B cell (primary cell): Measurements from ENCODE around the gene CASK. TPM values are rescaled to one million over a fixed set of nuclear protein-coding genes. Genes with fewer than 3 reads are reported as not detected.

Source experiments
- ATAC-seq: fragments of 200-7000 bp; cut with Tn5 transposase; one replicate; pipeline ENCODE4 v1.10.0; 2021; ENCODE audit warnings: low read depth, mild to moderate bottlenecking, moderate number of reproducible peaks, moderate library complexity
- CTCF ChIA-PET: fragments of 350-600 bp; sonication (Branson Sonifier 250); formaldehyde crosslinking; loops from one replicate; lab custom pipeline; 2021; ENCODE audit warnings: antibody characterized with exemption, inconsistent platforms; lab: Charles Lee
- POLR2A ChIA-PET: fragments of 350-600 bp; sonication (Branson Sonifier 250); formaldehyde crosslinking; loops from one replicate; lab custom pipeline; 2021; ENCODE audit warnings: antibody characterized with exemption; lab: Charles Lee
- DNase-seq: peaks from one replicate; pipeline ENCODE4 v3.0.0; 2013
- H2AFZ ChIP-seq: 2 replicates; pipeline ENCODE4 v1.6.1; 2012; ENCODE audit warnings: mild to moderate bottlenecking, low read depth, low read length; ENCODE audit not compliant: insufficient read depth, poor library complexity, severe bottlenecking
- H3K27ac ChIP-seq, 2 donors: 1 replicate in 1 of 2; 2 replicates in 1 of 2; pipeline ENCODE4 v1.5.1; 2012 to 2013; ENCODE audit warnings: low read length in 2 of 2, mild to moderate bottlenecking in 2 of 2, moderate library complexity in 1 of 2
- H3K27me3 ChIP-seq, 4 experiments: fragments of 200-600 bp in 1 of 4; sonication (generic) in 1 of 4; replicated peaks in 1 of 4; 1 replicate in 2 of 4; 2 replicates in 2 of 4; pipeline versions ENCODE4 v1.6.1 to v1.7.0; 2013 to 2016; ENCODE audit warnings: low read length in 3 of 4, mild to moderate bottlenecking in 2 of 4, mixed read lengths in 1 of 4, moderate library complexity in 1 of 4; ENCODE audit not compliant: insufficient read depth in 4 of 4, control insufficient read depth in 3 of 4; ENCODE audit errors: control extremely low read depth in 1 of 4
- H3K36me3 ChIP-seq, 2 experiments: replicated peaks in 1 of 2; 1 replicate in 1 of 2; 2 replicates in 1 of 2; pipeline versions ENCODE4 v1.6.1 to v1.7.1; 2013; ENCODE audit warnings: low read length in 1 of 2; ENCODE audit not compliant: insufficient read depth in 2 of 2, control insufficient read depth in 1 of 2; ENCODE audit errors: control extremely low read depth in 1 of 2, extremely low read depth in 1 of 2
- H3K4me1 ChIP-seq, 2 donors: fragments of 200-600 bp in 1 of 2; sonication (generic) in 1 of 2; 1 replicate in 1 of 2; 2 replicates in 1 of 2; pipeline versions ENCODE4 v1.5.1 to v1.6.1; 2013 to 2017; ENCODE audit warnings: low read length in 2 of 2; ENCODE audit not compliant: control insufficient read depth in 2 of 2, insufficient read depth in 2 of 2
- H3K4me2 ChIP-seq: replicated peaks from 2 replicates; pipeline ENCODE3; 2012; ENCODE audit warnings: mild to moderate bottlenecking, low read depth, low read length; ENCODE audit not compliant: poor library complexity, severe bottlenecking
- H3K4me3 ChIP-seq, 5 experiments: fragments of 200-600 bp in 1 of 5; sonication (generic) in 1 of 5; 1 replicate in 3 of 5; 2 replicates in 2 of 5; pipeline versions ENCODE4 v1.5.1 to v1.7.0; 2011 to 2016; ENCODE audit warnings: low read length in 4 of 5, mild to moderate bottlenecking in 4 of 5, low read depth in 2 of 5, control low read depth in 1 of 5, moderate library complexity in 1 of 5; ENCODE audit not compliant: insufficient read depth in 1 of 5; ENCODE audit errors: control extremely low read depth in 1 of 5, extremely low read depth in 1 of 5
- H3K79me2 ChIP-seq: fragments of 200-600 bp; sonication (generic); one replicate; pipeline ENCODE4 v1.6.0; 2016; ENCODE audit warnings: low read length; ENCODE audit not compliant: control insufficient read depth, insufficient read depth
- H3K9ac ChIP-seq: fragments of 200-600 bp; sonication (generic); 2 replicates; pipeline ENCODE4 v1.6.1; 2017; ENCODE audit warnings: mild to moderate bottlenecking, low read length, moderate library complexity
- H3K9me3 ChIP-seq, 3 donors: one replicate each; pipeline versions ENCODE4 v1.6.1 to v1.7.1; 2013; ENCODE audit warnings: low read length in 2 of 3; ENCODE audit not compliant: control insufficient read depth in 2 of 3, insufficient read depth in 1 of 3; ENCODE audit errors: control extremely low read depth in 1 of 3
- H4K20me1 ChIP-seq: 2 replicates; pipeline ENCODE4 v1.6.0; 2012; ENCODE audit warnings: mild to moderate bottlenecking, low read length; ENCODE audit not compliant: insufficient read depth, control insufficient read depth, poor library complexity, severe bottlenecking
- H3K27ac Mint-ChIP-seq: one replicate; pipeline ENCODE4 v1.8.0; 2021; ENCODE audit warnings: mixed read lengths
- H3K27me3 Mint-ChIP-seq: one replicate; pipeline ENCODE4 v1.8.0; 2021; ENCODE audit warnings: mixed read lengths
- H3K4me1 Mint-ChIP-seq: one replicate; pipeline ENCODE4 v1.8.0; 2021; ENCODE audit warnings: mixed read lengths
- H3K4me3 Mint-ChIP-seq: one replicate; pipeline ENCODE4 v1.8.0; 2021; ENCODE audit warnings: mixed read lengths
- H3K9me3 Mint-ChIP-seq: one replicate; pipeline ENCODE4 v1.8.0; 2022; ENCODE audit warnings: mixed read lengths; ENCODE audit not compliant: insufficient read depth
- EZH2 ChIP-seq: IDR thresholded peaks from 2 replicates; pipeline ENCODE4 v1.6.1; 2012; ENCODE audit warnings: borderline replicate concordance, low read depth, mild to moderate bottlenecking, moderate library complexity, low read length; ENCODE audit not compliant: insufficient read depth, poor library complexity, severe bottlenecking
- WGBS: methylation state at CpG from one replicate; pipeline ENCODE4 v1.1.5; 2013; ENCODE audit warnings: missing lambda C conversion rate; ENCODE audit not compliant: insufficient coverage; 5-methylcytosine and 5-hydroxymethylcytosine counted together
- intact Hi-C: fragments of 100-400 bp; cut with micrococcal nuclease; formaldehyde crosslinking; loops from one replicate; pipeline ENCODE4 v1.10.0; 2022
- polyA plus RNA-seq: library from polyadenylated mRNA; depleted of rRNA; stranded (reverse); fragments of >200 nt; gene quantifications from 2 replicates; pipeline ENCODE4 v1.2.3, GENCODE V29; 2012
- total RNA-seq, 2 donors: library from RNA; stranded (reverse); fragments of 120-200 nt in 1 of 2; gene quantifications; 1 replicate in 1 of 2; 2 replicates in 1 of 2; pipeline versions ENCODE4 v1.2.3 to v1.2.4, GENCODE V29; 2013 to 2022
- TF ChIP-seq, protein P1 (sequence below): fragments of 200-600 bp; IDR thresholded peaks from one replicate; pipeline ENCODE4 v1.8.0; 2022; ENCODE audit warnings: antibody characterized with exemption, mild to moderate bottlenecking

Gene CASK
- total and polyA plus RNA-seq, 2 donors (not counting 1 experiment from before 2014, with no cell fraction given): 14.2 to 50.4 TPM

GRCh38 chrX:41739871-41740270, 183.5 kb downstream of the CASK start:
- no peak overlapping the region for H2AFZ ChIP-seq
- DNase-seq (no peak), ATAC-seq (no peak)
- Mint-ChIP-seq H3K27me3 (no peaks in the 10 kb centered on the region), H3K4me3 (no peak overlapping the region), H3K9me3 (no peaks in the 10 kb centered on the region), H3K27ac (peak overlapping the region; percentile 3), H3K4me1 (peaks cover 35% of the 10 kb centered on the region)
- peaks cover 0 to 5% (median 0%) of the 10 kb centered on the region in 4 experiments for H3K27me3 ChIP-seq
- intact Hi-C loops: loop anchor here (10.0 kb wide), 2 partner anchors 295 to 405 kb away; partner anchors contain the start of genes DDX3X and NYX
- POLR2A ChIA-PET: no interaction called here
- H3K79me2 ChIP-seq: no peaks in the 10 kb centered on the region
- H3K9ac ChIP-seq: no peak overlapping the region
- H3K4me3 ChIP-seq: no peak overlapping the region
- H3K36me3 ChIP-seq: peaks cover 0 to 3% of the 10 kb centered on the region in 2 experiments
- H3K4me2 ChIP-seq: no peak overlapping the region
- H3K9me3 ChIP-seq: no peaks in the 10 kb centered on the region
- no peaks in the 10 kb centered on the region for H4K20me1 ChIP-seq
- peaks cover 9 to 17% of the 10 kb centered on the region in 2 donors for H3K4me1 ChIP-seq
- no peak overlapping the region for H3K27ac ChIP-seq
- no CpG with 5 or more reads among the region's 1 CpG for WGBS
- CTCF ChIA-PET: no interaction called here
- TF ChIP-seq EZH2: no peak
- TF ChIP-seq, protein P1, sequence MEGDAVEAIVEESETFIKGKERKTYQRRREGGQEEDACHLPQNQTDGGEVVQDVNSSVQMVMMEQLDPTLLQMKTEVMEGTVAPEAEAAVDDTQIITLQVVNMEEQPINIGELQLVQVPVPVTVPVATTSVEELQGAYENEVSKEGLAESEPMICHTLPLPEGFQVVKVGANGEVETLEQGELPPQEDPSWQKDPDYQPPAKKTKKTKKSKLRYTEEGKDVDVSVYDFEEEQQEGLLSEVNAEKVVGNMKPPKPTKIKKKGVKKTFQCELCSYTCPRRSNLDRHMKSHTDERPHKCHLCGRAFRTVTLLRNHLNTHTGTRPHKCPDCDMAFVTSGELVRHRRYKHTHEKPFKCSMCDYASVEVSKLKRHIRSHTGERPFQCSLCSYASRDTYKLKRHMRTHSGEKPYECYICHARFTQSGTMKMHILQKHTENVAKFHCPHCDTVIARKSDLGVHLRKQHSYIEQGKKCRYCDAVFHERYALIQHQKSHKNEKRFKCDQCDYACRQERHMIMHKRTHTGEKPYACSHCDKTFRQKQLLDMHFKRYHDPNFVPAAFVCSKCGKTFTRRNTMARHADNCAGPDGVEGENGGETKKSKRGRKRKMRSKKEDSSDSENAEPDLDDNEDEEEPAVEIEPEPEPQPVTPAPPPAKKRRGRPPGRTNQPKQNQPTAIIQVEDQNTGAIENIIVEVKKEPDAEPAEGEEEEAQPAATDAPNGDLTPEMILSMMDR: no peak

GRCh38 chrX:41737065-41737464, 186.3 kb downstream of the CASK start:
- Histone ChIP-seq H3K36me3 (no peaks in the 10 kb centered on the region), H3K27ac (no peak overlapping the region), H3K9me3 (no peaks in the 10 kb centered on the region), H3K9ac (no peak overlapping the region), H3K79me2 (no peaks in the 10 kb centered on the region), H4K20me1 (no peaks in the 10 kb centered on the region), H3K4me1 (peaks cover 25 to 31% of the 10 kb centered on the region in 2 donors), H3K27me3 (peaks cover 0 to 5% (median 0%) of the 10 kb centered on the region in 4 experiments), H3K4me2 (no peak overlapping the region), H3K4me3 (no peak overlapping the region), H2AFZ (no peak overlapping the region)
- CTCF ChIA-PET: interaction anchor here (1.3 kb wide), 1 partner anchor 179 kb away, joined by 3 read pairs; no protein-coding TSS in a partner anchor
- Mint-ChIP-seq H3K27ac (no peak overlapping the region), H3K9me3 (no peaks in the 10 kb centered on the region), H3K4me3 (no peak overlapping the region), H3K4me1 (peaks cover 45% of the 10 kb centered on the region), H3K27me3 (no peaks in the 10 kb centered on the region)
- intact Hi-C loops: loop anchor here (10.0 kb wide), 2 partner anchors 292 to 402 kb away; partner anchors contain the start of genes DDX3X and NYX
- POLR2A ChIA-PET: no interaction called here
- DNase-seq (no peak), ATAC-seq (no peak)
- 69% methylated on average over 3 of the region's 7 CpGs for WGBS
- no peak for TF ChIP-seq EZH2
- TF ChIP-seq, protein P1: no peak
